Endothelial cell of coronary artery (primary cell): ENCODE measurements around the gene FOXO3B. TPM values are rescaled to one million over a fixed set of nuclear protein-coding genes. Genes with fewer than 3 reads are reported as not detected.

Source experiments
- total RNA-seq: library from RNA; depleted of rRNA; stranded (reverse); fragments of >200 nt; gene quantifications from 2 replicates; pipeline ENCODE4 v1.2.3, GENCODE V29; 2014

FOXO3B gene
- 2.2 and 2.4 TPM in 2 replicates for total RNA-seq

DNA sequence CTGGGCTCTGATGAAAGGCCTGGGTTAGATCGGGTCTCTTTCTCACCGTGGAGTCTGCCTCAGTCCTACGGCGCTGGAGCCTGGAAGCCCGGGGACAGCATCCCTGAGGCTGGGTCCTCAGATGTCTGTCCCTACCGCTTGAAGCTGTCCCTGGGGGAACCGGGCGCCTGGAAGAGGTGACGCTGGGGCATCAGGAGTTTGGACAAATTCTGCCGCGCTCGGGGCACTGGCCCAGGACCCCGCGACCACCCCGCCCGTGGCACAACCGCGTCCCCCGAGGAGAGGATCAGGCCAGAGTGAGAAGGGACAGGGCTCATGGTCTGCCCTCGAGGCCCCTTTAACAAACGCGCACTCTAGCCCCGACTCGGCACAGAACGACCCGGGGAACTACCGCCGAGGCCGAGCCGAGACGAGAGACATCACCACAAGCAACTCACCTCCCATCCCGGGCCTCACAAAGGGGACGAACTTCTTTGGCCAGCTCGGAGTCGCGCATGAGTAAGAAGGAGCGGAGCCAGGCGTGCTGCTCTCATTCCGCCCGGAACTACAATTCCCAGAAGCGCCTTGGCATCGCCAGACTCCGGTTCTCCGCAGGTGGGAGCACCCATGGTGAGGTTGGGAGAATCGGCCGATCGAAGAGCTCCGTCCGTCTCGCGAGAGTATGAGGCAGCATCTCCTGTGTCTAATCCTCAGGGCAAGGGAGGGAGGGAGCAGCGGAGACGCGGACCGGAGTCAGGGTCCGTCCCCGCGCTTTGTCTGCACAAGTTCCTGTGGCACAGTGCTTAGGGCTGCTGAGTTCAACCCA is at the start of gene FOXO3B:
Gene FOXO3B (minus strand): TSS at position 548 of the 805 bp plus-strand sequence. CDS start 663 bp downstream, outside the sequence.

DNA sequence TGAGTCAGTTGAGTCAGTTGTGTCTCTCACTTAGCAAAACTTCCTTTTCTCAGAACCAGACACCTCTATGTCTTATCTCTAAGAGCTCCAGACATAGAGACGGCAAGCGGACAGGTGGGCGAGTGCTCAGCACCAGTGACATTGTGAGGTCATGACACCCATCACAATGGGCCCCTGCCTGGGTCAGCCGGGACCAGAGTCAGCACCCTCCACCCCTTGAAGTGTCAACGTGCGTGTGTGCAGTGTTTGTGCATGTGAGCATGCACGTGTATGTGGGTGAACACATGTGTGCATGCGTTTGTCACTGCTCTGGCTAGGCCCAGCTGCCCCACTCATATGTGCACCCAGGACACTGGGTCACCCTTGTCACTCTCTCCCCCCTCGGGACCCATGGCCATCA is 37.8 kb downstream of the FOXO3B start, which contains the start of gene TBC1D28:
Gene TBC1D28 (minus strand): TSS at position 101 of the 400 bp plus-strand sequence. CDS start 3,039 bp downstream, outside the sequence.

Other genes starting within 250 kb of the FOXO3B start
- gene LGALS9C, start 205.5 kb downstream of the FOXO3B start, total RNA-seq, result not detected in 2 replicates
- not detected in 2 replicates for gene TBC1D28, start 37.9 kb downstream of the FOXO3B start, total RNA-seq
- under 0.01 TPM in 1 of 2 replicates, not detected in the other for gene FBXW10, start 61.7 kb upstream of the FOXO3B start, total RNA-seq
- 73.2 and 80.2 TPM in 2 replicates for gene TVP23B, start 98.9 kb upstream of the FOXO3B start, total RNA-seq
- 38.7 and 59.2 TPM in 2 replicates for gene PRPSAP2, start 175.8 kb upstream of the FOXO3B start, total RNA-seq